Astrocyte of the cerebellum (primary cell): ENCODE measurements around the gene GALNT10.
"Not testable (repeated sequence)": the region's sequence is repeated elsewhere in the genome, so short reads cannot be mapped to it uniquely, and the experiment has no call there.

ENCODE experiments used
- DNase-seq: peaks from one replicate; pipeline ENCODE4 v3.0.0-alpha.2; 2011; ENCODE audit warnings: low read depth
- H3K4me3 ChIP-seq: 2 replicates; pipeline ENCODE4 v1.5.1; 2011; ENCODE audit warnings: mild to moderate bottlenecking, low read depth, low read length, moderate library complexity
- in situ Hi-C: cut with HindIII; loops from 2 replicates; pipeline ENCODE4 v1.10.0; 2017; ENCODE audit warnings: low sequenced_read_pairs
- TF ChIP-seq, protein P1 (sequence below): IDR thresholded peaks from 2 replicates; pipeline ENCODE4 v1.5.1; 2012; ENCODE audit warnings: low read length, low read depth, moderate library complexity, mild to moderate bottlenecking; ENCODE audit errors: missing control alignments

The GALNT10 gene, protein sequence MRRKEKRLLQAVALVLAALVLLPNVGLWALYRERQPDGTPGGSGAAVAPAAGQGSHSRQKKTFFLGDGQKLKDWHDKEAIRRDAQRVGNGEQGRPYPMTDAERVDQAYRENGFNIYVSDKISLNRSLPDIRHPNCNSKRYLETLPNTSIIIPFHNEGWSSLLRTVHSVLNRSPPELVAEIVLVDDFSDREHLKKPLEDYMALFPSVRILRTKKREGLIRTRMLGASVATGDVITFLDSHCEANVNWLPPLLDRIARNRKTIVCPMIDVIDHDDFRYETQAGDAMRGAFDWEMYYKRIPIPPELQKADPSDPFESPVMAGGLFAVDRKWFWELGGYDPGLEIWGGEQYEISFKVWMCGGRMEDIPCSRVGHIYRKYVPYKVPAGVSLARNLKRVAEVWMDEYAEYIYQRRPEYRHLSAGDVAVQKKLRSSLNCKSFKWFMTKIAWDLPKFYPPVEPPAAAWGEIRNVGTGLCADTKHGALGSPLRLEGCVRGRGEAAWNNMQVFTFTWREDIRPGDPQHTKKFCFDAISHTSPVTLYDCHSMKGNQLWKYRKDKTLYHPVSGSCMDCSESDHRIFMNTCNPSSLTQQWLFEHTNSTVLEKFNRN

DNA sequence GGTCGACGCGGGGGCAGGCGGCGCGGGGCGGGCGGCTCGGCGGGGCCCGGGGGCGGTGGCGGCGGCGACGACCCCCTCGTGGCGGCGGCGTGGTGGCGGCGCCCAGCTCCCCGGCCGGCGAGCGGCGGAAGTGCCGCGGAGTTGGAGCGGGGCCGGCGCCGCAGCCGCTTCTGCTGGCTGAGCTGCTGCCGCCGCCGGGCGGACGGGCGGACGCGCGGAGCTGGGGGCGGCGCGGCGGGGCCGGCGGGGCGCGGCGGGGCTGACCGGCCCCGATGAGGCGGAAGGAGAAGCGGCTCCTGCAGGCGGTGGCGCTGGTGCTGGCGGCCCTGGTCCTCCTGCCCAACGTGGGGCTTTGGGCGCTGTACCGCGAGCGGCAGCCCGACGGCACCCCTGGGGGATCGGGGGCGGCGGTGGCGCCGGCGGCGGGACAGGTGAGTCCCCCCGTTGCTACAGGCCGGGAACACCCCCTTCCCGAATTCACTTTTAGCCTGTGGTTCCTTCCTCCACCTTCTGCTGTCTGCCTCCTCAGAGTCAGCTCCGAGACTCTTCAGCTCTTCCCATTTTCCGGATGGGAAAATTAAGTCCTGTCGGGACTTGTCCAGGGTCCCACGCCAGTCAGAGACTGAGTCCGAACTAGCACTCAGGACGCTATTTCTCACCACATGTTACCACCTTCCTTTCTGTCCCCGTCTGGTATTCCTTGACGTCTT lies at the start of gene GALNT10:
Gene GALNT10 (plus strand): TSS at position 139 of the 710 bp plus-strand sequence. CDS start 134 bp downstream, at position 273.
- peak within 1 kb of the TSS; percentile 80 for H3K4me3 ChIP-seq
- TF ChIP-seq, protein P1, sequence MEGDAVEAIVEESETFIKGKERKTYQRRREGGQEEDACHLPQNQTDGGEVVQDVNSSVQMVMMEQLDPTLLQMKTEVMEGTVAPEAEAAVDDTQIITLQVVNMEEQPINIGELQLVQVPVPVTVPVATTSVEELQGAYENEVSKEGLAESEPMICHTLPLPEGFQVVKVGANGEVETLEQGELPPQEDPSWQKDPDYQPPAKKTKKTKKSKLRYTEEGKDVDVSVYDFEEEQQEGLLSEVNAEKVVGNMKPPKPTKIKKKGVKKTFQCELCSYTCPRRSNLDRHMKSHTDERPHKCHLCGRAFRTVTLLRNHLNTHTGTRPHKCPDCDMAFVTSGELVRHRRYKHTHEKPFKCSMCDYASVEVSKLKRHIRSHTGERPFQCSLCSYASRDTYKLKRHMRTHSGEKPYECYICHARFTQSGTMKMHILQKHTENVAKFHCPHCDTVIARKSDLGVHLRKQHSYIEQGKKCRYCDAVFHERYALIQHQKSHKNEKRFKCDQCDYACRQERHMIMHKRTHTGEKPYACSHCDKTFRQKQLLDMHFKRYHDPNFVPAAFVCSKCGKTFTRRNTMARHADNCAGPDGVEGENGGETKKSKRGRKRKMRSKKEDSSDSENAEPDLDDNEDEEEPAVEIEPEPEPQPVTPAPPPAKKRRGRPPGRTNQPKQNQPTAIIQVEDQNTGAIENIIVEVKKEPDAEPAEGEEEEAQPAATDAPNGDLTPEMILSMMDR, result no peak
- DNase-seq, result no peak
- in situ Hi-C loops, result no loop called here

DNA sequence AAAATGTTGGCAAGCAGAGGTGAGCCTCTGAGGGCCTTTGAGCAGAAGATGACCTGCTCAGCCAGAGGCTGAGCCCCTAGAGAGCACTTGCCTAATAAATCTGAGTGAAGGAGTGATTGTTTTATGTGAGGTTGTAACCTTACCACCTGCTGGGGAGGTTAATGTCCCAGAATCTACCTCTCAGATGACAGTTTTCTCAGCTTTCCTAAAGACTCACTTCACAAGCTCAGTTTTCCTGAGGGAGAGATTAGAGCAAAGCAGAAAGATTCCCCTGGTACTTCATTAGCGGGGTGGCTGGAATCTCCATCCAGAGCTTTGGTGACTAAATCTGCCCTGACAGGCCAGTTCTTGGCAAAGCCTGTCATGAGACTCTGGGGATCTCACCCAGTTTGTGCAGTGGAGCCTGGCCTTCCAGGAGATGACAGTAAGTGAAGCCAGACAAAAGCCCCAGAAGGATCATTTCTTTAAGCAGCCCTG lies 48.8 kb upstream of the GALNT10 start:
- DNase-seq, result no peak
- TF ChIP-seq, protein P1, result no peak
- H3K4me3 ChIP-seq, result no peak overlapping the region
- in situ Hi-C loops, result no loop called here

DNA sequence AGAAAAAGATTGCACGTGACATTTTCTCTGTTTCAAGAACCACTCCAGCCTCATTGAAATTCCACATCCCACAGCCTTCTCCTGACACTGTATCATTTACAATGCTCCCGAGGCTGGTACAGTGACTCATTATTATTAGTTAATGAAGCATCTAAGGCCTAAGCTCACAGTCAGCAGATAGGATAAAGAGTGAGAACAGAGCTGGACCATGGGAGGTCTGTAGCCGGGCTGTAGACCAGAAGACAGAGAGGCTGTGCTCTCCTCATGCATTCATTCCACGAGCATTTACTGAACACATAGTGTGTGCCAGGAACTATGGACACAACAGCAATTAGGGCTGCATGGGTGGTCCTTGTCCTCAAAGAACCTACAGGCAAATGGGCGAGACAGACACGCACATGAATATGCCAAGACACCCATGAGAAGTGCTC lies 47.3 kb upstream of the GALNT10 start:
- in situ Hi-C loops, result no loop called here
- TF ChIP-seq, protein P1, result no peak
- no peak for DNase-seq
- H3K4me3 ChIP-seq, result no peak overlapping the region

DNA sequence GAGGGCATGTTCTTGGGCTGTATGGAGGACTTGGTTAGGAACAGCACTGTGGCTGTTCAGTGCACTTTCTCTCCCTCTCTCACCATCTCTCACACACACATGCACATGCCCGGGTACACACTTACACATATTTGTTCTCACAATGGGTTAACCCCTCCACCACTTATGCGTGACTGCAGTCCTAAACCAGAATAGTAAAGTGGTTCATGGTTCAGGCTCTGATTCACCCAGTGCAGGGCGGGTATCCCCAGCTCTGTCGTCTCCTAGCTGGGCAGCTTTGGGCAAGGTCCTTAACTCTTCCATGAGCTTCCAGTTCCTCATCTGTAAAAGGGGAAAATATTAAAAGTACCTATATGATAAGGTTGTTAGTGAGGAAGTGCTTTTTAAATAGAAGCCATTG lies 45.3 kb upstream of the GALNT10 start:
- in situ Hi-C loops, result no loop called here
- TF ChIP-seq, protein P1, result no peak
- no peak overlapping the region for H3K4me3 ChIP-seq
- DNase-seq, result no peak

DNA sequence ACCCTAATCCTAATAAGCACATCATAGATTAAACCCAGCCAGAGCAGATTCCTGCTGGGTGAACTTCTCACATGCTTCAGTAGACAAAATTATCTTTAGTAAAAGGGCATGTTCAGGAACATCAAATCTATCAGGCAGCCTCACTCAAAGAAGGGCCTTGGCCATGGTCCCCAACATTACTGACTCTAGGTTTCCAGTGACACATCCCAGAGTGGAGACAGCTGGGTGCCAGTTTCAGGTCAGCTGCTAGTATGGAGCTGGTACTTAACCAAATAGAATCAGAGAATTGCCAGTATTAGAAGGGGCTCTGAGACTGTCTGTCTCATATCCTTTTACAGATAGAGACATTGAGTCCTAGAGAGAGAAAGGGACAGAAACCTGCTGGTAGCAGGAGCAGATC lies 44.1 kb upstream of the GALNT10 start:
- DNase-seq, result no peak
- H3K4me3 ChIP-seq, result no peak overlapping the region
- TF ChIP-seq, protein P1, result no peak
- in situ Hi-C loops, result no loop called here

DNA sequence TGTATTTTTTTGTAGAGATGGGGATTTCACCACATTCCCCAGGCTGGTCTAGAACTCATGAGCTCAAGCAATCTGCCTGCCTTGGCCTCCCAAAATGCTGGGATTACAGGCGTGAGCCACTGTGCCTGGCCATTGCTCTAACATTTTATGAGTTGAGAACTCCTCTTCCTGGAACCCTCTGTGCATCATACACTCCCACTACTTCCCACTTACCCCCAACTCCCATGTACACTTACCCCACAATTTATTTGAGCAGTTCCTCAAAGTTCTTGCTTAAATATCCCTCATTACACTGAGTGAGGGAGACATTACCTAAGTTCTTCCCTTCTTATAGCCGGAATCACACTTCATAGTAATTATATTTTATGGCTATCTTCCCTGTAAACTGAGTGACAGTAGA lies 42.9 kb upstream of the GALNT10 start:
- no peak for DNase-seq
- TF ChIP-seq, protein P1, result no peak
- no peak overlapping the region for H3K4me3 ChIP-seq
- in situ Hi-C loops, result no loop called here

DNA sequence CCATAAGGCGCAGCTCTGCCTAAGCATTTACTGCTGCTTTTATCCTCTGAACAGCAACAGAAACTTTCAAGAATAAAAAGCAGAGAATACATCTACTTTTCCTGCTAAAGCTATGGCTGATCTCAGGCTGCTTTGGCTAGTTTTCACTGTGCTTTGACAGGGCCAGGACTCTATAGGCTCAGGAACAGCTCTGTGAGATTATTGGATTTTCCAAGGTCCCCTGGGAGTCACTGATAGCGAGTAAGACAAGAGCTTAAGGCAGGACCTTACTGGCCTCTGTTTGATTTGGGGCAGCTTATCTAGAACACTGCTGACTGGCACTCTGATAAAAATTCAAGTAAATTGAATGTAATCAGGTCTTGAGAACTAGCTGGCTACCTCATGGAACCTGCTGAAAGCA lies 40.1 kb upstream of the GALNT10 start:
- H3K4me3 ChIP-seq, DNase-seq, in situ Hi-C loops: not testable (repeated sequence)
